Large intestine (tissue), 3 donors: ENCODE measurements around the gene SCAP. TPM values are rescaled to one million over a fixed set of nuclear protein-coding genes. Genes with fewer than 3 reads are reported as not detected.

ENCODE experiments used
- DNase-seq, 2 donors: peaks; one replicate each; pipeline versions ENCODE4 v3.0.0 to v3.0.0-alpha.2; 2013
- H3K27ac ChIP-seq: one replicate; pipeline ENCODE4 v1.5.1; 2013; ENCODE audit warnings: low read length
- H3K27me3 ChIP-seq: 2 replicates; pipeline ENCODE4 v1.6.1; 2013; ENCODE audit warnings: low read length; ENCODE audit not compliant: control insufficient read depth, insufficient read depth
- H3K36me3 ChIP-seq: 2 replicates; pipeline ENCODE4 v1.6.1; 2013; ENCODE audit warnings: low read length; ENCODE audit not compliant: control insufficient read depth, insufficient read depth
- H3K4me1 ChIP-seq: one replicate; pipeline ENCODE4 v1.6.1; 2013; ENCODE audit warnings: low read length; ENCODE audit not compliant: control insufficient read depth, insufficient read depth
- H3K4me3 ChIP-seq: one replicate; pipeline ENCODE4 v1.5.1; 2013; ENCODE audit warnings: low read length
- H3K9me3 ChIP-seq: one replicate; pipeline ENCODE4 v1.6.1; 2013; ENCODE audit warnings: mild to moderate bottlenecking, low read depth, low read length, moderate library complexity; ENCODE audit not compliant: control insufficient read depth
- WGBS: methylation state at CpG from one replicate; pipeline ENCODE4 v1.1.5; 2013; ENCODE audit warnings: low lambda C conversion rate; ENCODE audit not compliant: insufficient coverage; 5-methylcytosine and 5-hydroxymethylcytosine counted together
- polyA plus RNA-seq: library from polyadenylated mRNA; unstranded; fragments of 120-200 nt; gene quantifications from one replicate; pipeline ENCODE4 v1.2.1, GENCODE V29; 2013

The SCAP gene
- polyA plus RNA-seq, 1 donor: 64.4 TPM

- peaks cover 42% of the 10 kb centered on the region for H3K36me3 ChIP-seq
- H3K27me3 ChIP-seq: no peaks in the 10 kb centered on the region
- peak overlapping the region; percentile 60 for H3K27ac ChIP-seq
- H3K4me1 ChIP-seq: peaks cover 32% of the 10 kb centered on the region
- DNase-seq: peak in 1 of 2 donors; percentile 70
- WGBS: no CpG with 5 or more reads among the region's 4 CpGs
- no peaks in the 10 kb centered on the region for H3K9me3 ChIP-seq
- no peak overlapping the region for H3K4me3 ChIP-seq
These were observed 40.9 kb downstream of the SCAP start for GRCh38 chr3:47434849-47435248.

GRCh38 chr3:47433796-47434195 is 41.9 kb downstream of the SCAP start:
- Histone ChIP-seq H3K9me3 (no peaks in the 10 kb centered on the region), H3K4me3 (no peak overlapping the region), H3K4me1 (peaks cover 31% of the 10 kb centered on the region), H3K36me3 (peaks cover 43% of the 10 kb centered on the region), H3K27ac (peak overlapping the region; percentile 26), H3K27me3 (no peaks in the 10 kb centered on the region)
- no CpG with 5 or more reads among the region's 3 CpGs for WGBS
- peak; percentile 45 to 71 for DNase-seq

DNA sequence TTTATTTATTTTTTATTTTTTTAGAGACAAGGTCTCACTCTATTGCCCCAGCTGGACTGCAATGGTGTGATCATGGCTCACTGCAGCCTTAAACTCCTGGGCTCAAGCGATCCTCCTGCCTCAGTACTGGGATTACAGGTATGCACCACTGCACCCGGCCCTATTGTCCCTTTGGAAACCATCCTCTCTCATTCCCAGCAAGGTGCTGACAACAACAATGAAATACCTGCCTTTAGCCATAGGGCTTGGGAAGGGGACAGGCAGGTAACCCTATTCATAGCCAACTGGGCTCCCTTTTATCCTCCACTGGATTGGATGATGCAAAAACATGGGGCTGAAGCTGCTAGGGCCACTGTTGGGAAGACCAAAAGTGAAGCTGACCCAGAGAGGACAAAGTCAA is 43.1 kb downstream of the SCAP start:
- Histone ChIP-seq H3K4me3 (no peak overlapping the region), H3K27me3 (no peaks in the 10 kb centered on the region), H3K4me1 (peaks cover 31% of the 10 kb centered on the region), H3K36me3 (peaks cover 51% of the 10 kb centered on the region), H3K27ac (no peak overlapping the region), H3K9me3 (no peaks in the 10 kb centered on the region)
- no CpG with 5 or more reads among the region's 2 CpGs for WGBS
- DNase-seq: no peak

DNA sequence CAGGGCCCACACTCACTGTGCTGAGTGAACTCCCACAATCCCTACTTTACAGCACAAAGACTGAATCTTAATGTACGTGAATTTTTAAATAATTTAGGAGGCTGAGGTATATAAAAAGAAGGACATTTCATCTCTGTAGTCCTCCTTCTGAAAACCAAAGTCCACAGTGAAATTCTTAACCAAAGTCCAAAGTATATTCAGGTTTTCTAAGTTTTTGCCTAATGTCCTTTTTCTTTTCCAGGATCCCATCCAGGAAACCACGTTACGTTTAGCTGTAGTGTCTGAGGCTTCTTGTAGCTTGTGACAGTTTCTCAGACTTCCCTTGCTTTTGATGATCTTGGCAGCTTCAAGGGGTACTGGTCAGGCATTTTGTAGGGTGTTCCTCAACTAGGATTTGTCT is 44.5 kb downstream of the SCAP start:
- peak overlapping the region; percentile 34 for H3K27ac ChIP-seq
- peaks cover 31% of the 10 kb centered on the region for H3K4me1 ChIP-seq
- no peak overlapping the region for H3K4me3 ChIP-seq
- H3K9me3 ChIP-seq: no peaks in the 10 kb centered on the region
- no peak for DNase-seq
- H3K36me3 ChIP-seq: peaks cover 60% of the 10 kb centered on the region
- 80% methylated on average over 1 of the region's 3 CpGs for WGBS
- no peaks in the 10 kb centered on the region for H3K27me3 ChIP-seq

- Histone ChIP-seq H3K27ac (peak overlapping the region; percentile 34), H3K36me3 (peaks cover 66% of the 10 kb centered on the region), H3K27me3 (no peaks in the 10 kb centered on the region), H3K4me3 (no peak overlapping the region), H3K9me3 (no peaks in the 10 kb centered on the region), H3K4me1 (peaks cover 32% of the 10 kb centered on the region)
- WGBS: no CpG with 5 or more reads among the region's 7 CpGs
- DNase-seq: no peak
These were observed 45.1 kb downstream of the SCAP start for GRCh38 chr3:47430606-47431005.

- Histone ChIP-seq H3K36me3 (peaks cover 68% of the 10 kb centered on the region), H3K4me1 (peaks cover 34% of the 10 kb centered on the region), H3K27ac (no peak overlapping the region), H3K9me3 (no peaks in the 10 kb centered on the region), H3K27me3 (no peaks in the 10 kb centered on the region), H3K4me3 (no peak overlapping the region)
- WGBS: no CpG with 5 or more reads among the region's 9 CpGs
- no peak for DNase-seq
These were observed 46.1 kb downstream of the SCAP start for GRCh38 chr3:47429476-47430270.

DNA sequence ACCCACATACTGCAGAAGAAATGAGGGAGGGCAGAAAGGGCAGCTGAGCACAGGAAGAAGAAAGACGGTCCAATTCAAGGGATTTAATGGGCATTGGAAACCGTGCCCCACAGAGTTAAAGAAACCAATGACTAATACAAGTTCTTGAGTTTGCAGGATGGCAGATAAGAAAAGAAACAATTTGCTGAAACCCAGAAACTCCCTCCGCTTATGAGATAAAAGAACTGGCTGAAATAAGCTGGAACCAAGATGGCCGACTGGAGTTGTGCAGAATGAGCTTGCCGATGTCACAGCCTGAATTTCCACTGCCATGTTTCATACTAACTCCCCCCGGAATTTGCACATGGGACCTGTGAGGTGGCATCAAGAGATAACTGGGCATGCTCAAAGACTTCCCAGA is 47.1 kb downstream of the SCAP start:
- WGBS: 100% methylated on average over 1 of the region's 6 CpGs
- H3K4me1 ChIP-seq: peaks cover 36% of the 10 kb centered on the region
- DNase-seq: no peak
- H3K27me3 ChIP-seq: no peaks in the 10 kb centered on the region
- H3K27ac ChIP-seq: no peak overlapping the region
- peaks cover 66% of the 10 kb centered on the region for H3K36me3 ChIP-seq
- H3K9me3 ChIP-seq: no peaks in the 10 kb centered on the region
- H3K4me3 ChIP-seq: no peak overlapping the region

GRCh38 chr3:47427866-47428265 is 47.9 kb downstream of the SCAP start:
- no peaks in the 10 kb centered on the region for H3K9me3 ChIP-seq
- DNase-seq: no peak
- H3K27me3 ChIP-seq: no peaks in the 10 kb centered on the region
- peaks cover 37% of the 10 kb centered on the region for H3K4me1 ChIP-seq
- no peak overlapping the region for H3K4me3 ChIP-seq
- H3K27ac ChIP-seq: no peak overlapping the region
- peaks cover 64% of the 10 kb centered on the region for H3K36me3 ChIP-seq
- no CpG with 5 or more reads among the region's 6 CpGs for WGBS

DNA sequence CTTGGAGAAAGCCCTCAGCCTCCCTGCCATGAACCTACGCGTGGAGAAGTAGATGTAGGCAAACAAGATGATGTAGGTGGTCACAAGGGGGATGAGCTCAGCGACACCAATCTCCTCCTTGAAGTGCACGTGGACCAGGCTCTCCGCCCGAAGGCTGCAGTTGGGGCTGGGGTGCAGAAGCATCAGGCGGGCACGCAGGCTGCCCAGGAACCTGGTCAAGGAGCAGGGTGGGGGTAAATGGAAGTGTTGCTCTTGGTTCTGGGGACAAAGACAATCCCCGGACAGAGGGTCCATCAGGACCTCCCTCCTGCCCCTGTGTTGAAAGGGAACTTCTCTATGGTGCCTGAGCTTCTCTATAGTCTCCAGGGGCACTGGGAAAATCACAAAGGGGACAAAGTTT is 49.8 kb downstream of the SCAP start:
- no peak for DNase-seq
- Histone ChIP-seq H3K27ac (peak overlapping the region; percentile 64), H3K27me3 (no peaks in the 10 kb centered on the region), H3K4me3 (no peak overlapping the region), H3K36me3 (peaks cover 65% of the 10 kb centered on the region), H3K4me1 (peaks cover 36% of the 10 kb centered on the region), H3K9me3 (no peaks in the 10 kb centered on the region)
- no CpG with 5 or more reads among the region's 9 CpGs for WGBS

DNA sequence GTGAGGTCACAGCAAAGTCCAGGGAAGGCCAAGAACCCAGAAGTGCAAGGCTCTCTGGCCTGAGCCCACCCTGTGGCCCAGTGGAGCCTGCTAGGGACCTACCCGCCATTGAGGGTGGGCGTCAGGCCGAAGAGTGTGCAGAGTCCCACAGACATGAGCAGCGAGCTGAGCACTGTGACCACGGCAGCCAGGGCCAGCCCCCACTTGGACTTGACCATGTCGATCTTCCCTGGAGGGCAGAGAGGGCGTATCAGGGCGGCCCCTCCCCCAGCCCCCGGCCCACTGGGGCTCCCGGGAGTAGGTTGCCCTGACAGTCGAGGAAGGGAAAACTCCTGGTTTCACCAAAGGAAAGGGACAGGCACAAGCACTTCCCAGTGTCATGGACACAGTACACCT is 50.4 kb downstream of the SCAP start:
- Histone ChIP-seq H3K27me3 (no peaks in the 10 kb centered on the region), H3K27ac (peak overlapping the region; percentile 64), H3K4me3 (no peak overlapping the region), H3K9me3 (no peaks in the 10 kb centered on the region), H3K36me3 (peaks cover 64% of the 10 kb centered on the region), H3K4me1 (peaks cover 31% of the 10 kb centered on the region)
- no CpG with 5 or more reads among the region's 11 CpGs for WGBS
- no peak for DNase-seq
